ENCODE data around the gene AKAP12.

DNA sequence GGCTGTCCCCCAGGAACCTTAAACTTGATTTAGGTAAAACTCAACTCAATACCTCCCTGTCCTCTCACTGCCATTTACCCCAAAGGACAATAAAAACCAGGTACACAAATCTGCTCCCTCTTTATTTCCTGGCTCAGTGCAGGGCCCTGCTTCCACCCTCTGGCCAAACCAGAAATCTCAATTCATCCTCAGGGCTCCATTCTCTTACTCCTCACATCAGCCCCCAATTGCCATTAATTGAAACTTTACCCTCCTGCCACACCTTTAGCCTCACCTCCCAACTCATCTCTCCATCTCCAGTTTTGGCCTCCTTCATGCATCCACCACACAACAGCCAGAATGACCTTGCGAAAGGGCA, 141.1 kb downstream of the AKAP12 start:
- TF ChIP-seq TAF1 (IDR thresholded peaks at IDR 0.05; ENCODE audit: borderline replicate concordance, insufficient read depth, low read length) (no peak), POLR2AphosphoS5 (IDR thresholded peaks at IDR 0.05; ENCODE audit: low read depth, low read length) (no peak), SIN3A (IDR thresholded peaks at IDR 0.05; ENCODE audit: borderline replicate concordance, insufficient read depth, low read length) (no peak), FOXP2 (optimal IDR thresholded peaks at IDR 0.05; ENCODE audit: borderline replicate concordance, extremely low read depth, extremely low read length, insufficient read depth) (no peak)
- TF ChIP-seq, protein P1, sequence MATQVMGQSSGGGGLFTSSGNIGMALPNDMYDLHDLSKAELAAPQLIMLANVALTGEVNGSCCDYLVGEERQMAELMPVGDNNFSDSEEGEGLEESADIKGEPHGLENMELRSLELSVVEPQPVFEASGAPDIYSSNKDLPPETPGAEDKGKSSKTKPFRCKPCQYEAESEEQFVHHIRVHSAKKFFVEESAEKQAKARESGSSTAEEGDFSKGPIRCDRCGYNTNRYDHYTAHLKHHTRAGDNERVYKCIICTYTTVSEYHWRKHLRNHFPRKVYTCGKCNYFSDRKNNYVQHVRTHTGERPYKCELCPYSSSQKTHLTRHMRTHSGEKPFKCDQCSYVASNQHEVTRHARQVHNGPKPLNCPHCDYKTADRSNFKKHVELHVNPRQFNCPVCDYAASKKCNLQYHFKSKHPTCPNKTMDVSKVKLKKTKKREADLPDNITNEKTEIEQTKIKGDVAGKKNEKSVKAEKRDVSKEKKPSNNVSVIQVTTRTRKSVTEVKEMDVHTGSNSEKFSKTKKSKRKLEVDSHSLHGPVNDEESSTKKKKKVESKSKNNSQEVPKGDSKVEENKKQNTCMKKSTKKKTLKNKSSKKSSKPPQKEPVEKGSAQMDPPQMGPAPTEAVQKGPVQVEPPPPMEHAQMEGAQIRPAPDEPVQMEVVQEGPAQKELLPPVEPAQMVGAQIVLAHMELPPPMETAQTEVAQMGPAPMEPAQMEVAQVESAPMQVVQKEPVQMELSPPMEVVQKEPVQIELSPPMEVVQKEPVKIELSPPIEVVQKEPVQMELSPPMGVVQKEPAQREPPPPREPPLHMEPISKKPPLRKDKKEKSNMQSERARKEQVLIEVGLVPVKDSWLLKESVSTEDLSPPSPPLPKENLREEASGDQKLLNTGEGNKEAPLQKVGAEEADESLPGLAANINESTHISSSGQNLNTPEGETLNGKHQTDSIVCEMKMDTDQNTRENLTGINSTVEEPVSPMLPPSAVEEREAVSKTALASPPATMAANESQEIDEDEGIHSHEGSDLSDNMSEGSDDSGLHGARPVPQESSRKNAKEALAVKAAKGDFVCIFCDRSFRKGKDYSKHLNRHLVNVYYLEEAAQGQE (IDR thresholded peaks at IDR 0.05; ENCODE audit: insufficient read depth in 1 of 2, low read depth in 2 of 2, low read length in 2 of 2) = no peak

All from PFSK-1 (cell line).